HEK293 (cell line): ENCODE results near the gene GCAT.
"Not testable (repeated sequence)": the region's sequence is repeated elsewhere in the genome, so short reads cannot be mapped to it uniquely, and the experiment has no call there.

Experiments
- CTCF ChIA-PET: fragments of 350-600 bp; formaldehyde crosslinking; extraction: SDS; loops from one replicate; lab custom pipeline; 2021; ENCODE audit warnings: antibody characterized with exemption; lab: Yijun Ruan, JAX
- POLR2A ChIA-PET: fragments of 300-600 bp; formaldehyde crosslinking; extraction: SDS; loops from one replicate; lab custom pipeline; 2020; ENCODE audit warnings: antibody characterized with exemption, inconsistent platforms; lab: Yijun Ruan, JAX
- H3K27ac ChIP-seq: fragments of 200-500 bp; sonication (Bioruptor generic); 2 replicates; pipeline ENCODE4 v1.5.1; 2014; ENCODE audit warnings: low read depth, low read length, control low read depth, inconsistent platforms; ENCODE audit errors: extremely low read depth
- H3K36me3 ChIP-seq, 2 experiments: fragments of 200-500 bp in 1 of 2; sonication (Bioruptor generic) in 1 of 2; 1 replicate in 1 of 2; 2 replicates in 1 of 2; pipeline ENCODE4 v1.5.1; 2014 to 2017; ENCODE audit warnings: inconsistent platforms in 2 of 2, low read length in 2 of 2; ENCODE audit not compliant: control insufficient read depth in 2 of 2, insufficient read depth in 1 of 2
- H3K4me1 ChIP-seq: fragments of 200-500 bp; sonication (Bioruptor generic); 2 replicates; pipeline ENCODE4 v1.5.1; 2014; ENCODE audit warnings: mild to moderate bottlenecking, low read length, inconsistent platforms; ENCODE audit not compliant: control insufficient read depth, insufficient read depth
- H3K4me3 ChIP-seq: 2 replicates; pipeline ENCODE4 v1.5.1; 2011; ENCODE audit warnings: low read depth, mild to moderate bottlenecking, control low read depth, low read length, moderate library complexity
- H3K9me3 ChIP-seq: fragments of 200-500 bp; sonication (Bioruptor generic); 2 replicates; pipeline ENCODE4 v1.5.1; 2014; ENCODE audit warnings: low read depth, low read length, inconsistent platforms; ENCODE audit not compliant: control insufficient read depth, insufficient read depth
- EGR2 ChIP-seq: fragments of 450-650 bp; formaldehyde crosslinking; IDR thresholded peaks from 2 replicates; pipeline ENCODE4 v1.5.1; 2016; ENCODE audit warnings: low read depth, missing biosample characterization, missing genetic modification characterization
- GLI2 ChIP-seq: fragments of 450-650 bp; formaldehyde crosslinking; IDR thresholded peaks from 2 replicates; pipeline ENCODE4; 2017; ENCODE audit warnings: missing biosample characterization, missing genetic modification characterization, low read depth, borderline replicate concordance
- MYNN ChIP-seq: fragments of 450-650 bp; formaldehyde crosslinking; IDR thresholded peaks from 2 replicates; pipeline ENCODE4 v1.5.1; 2016; ENCODE audit warnings: missing biosample characterization, missing genetic modification characterization, borderline replicate concordance
- PATZ1 ChIP-seq: fragments of 450-650 bp; formaldehyde crosslinking; IDR thresholded peaks from 2 replicates; pipeline ENCODE4 v1.5.1; 2016; ENCODE audit warnings: missing biosample characterization, missing genetic modification characterization
- PRDM1 ChIP-seq: fragments of 450-650 bp; formaldehyde crosslinking; IDR thresholded peaks from 2 replicates; pipeline ENCODE4; 2016; ENCODE audit warnings: missing biosample characterization, missing genetic modification characterization
- YY1 ChIP-seq: fragments of 450-650 bp; formaldehyde crosslinking; IDR thresholded peaks from 2 replicates; pipeline ENCODE4 v1.5.1; 2018; ENCODE audit warnings: missing biosample characterization, missing genetic modification characterization
- ZBTB44 ChIP-seq: fragments of 450-650 bp; IDR thresholded peaks from 2 replicates; pipeline ENCODE4 v1.5.1; 2018; ENCODE audit warnings: missing biosample characterization, mild to moderate bottlenecking, missing genetic modification characterization
- ZBTB49 ChIP-seq: fragments of 450-650 bp; formaldehyde crosslinking; IDR thresholded peaks from 2 replicates; pipeline ENCODE4 v1.5.1; 2016; ENCODE audit warnings: missing biosample characterization, missing genetic modification characterization, low read depth
- ZNF121 ChIP-seq: fragments of 450-650 bp; formaldehyde crosslinking; IDR thresholded peaks from 2 replicates; pipeline ENCODE4 v1.5.1; 2016; ENCODE audit warnings: missing biosample characterization, missing genetic modification characterization
- ZNF23 ChIP-seq: fragments of 450-650 bp; formaldehyde crosslinking; IDR thresholded peaks from 2 replicates; pipeline ENCODE4 v1.5.1; 2016; ENCODE audit warnings: missing biosample characterization, missing genetic modification characterization, borderline replicate concordance
- ZNF239 ChIP-seq: fragments of 450-650 bp; formaldehyde crosslinking; IDR thresholded peaks from 2 replicates; pipeline ENCODE4 v1.5.1; 2016; ENCODE audit warnings: missing biosample characterization, missing genetic modification characterization
- ZNF248 ChIP-seq: fragments of 450-650 bp; formaldehyde crosslinking; IDR thresholded peaks from 2 replicates; pipeline ENCODE4 v1.5.1; 2017; ENCODE audit warnings: missing biosample characterization, missing genetic modification characterization
- ZNF266 ChIP-seq: fragments of 450-650 bp; formaldehyde crosslinking; IDR thresholded peaks from 2 replicates; pipeline ENCODE4 v1.5.1; 2016; ENCODE audit warnings: missing biosample characterization, missing genetic modification characterization, low read depth
- ZNF311 ChIP-seq: fragments of 450-650 bp; formaldehyde crosslinking; IDR thresholded peaks from 2 replicates; pipeline ENCODE4 v1.5.1; 2017; ENCODE audit warnings: missing biosample characterization, missing genetic modification characterization, borderline replicate concordance
- ZNF366 ChIP-seq: fragments of 450-650 bp; formaldehyde crosslinking; conservative IDR thresholded peaks from 2 replicates; pipeline ENCODE4 v1.5.1; 2016; ENCODE audit warnings: missing biosample characterization, missing genetic modification characterization
- ZNF501 ChIP-seq: fragments of 450-650 bp; formaldehyde crosslinking; IDR thresholded peaks from 2 replicates; pipeline ENCODE4 v1.5.1; 2016; ENCODE audit warnings: missing biosample characterization, missing genetic modification characterization
- ZNF560 ChIP-seq: fragments of 450-650 bp; formaldehyde crosslinking; IDR thresholded peaks from 2 replicates; pipeline ENCODE4 v1.5.1; 2017; ENCODE audit warnings: missing biosample characterization, missing genetic modification characterization, borderline replicate concordance
- ZNF585B ChIP-seq: fragments of 450-650 bp; formaldehyde crosslinking; IDR thresholded peaks from 2 replicates; pipeline ENCODE4 v1.5.1; 2016; ENCODE audit warnings: missing biosample characterization, missing genetic modification characterization
- ZNF600 ChIP-seq: fragments of 450-650 bp; formaldehyde crosslinking; IDR thresholded peaks from 2 replicates; pipeline ENCODE4 v1.5.1; 2016; ENCODE audit warnings: missing biosample characterization, missing genetic modification characterization
- ZNF658 ChIP-seq: fragments of 450-650 bp; formaldehyde crosslinking; IDR thresholded peaks from 2 replicates; pipeline ENCODE4; 2016; ENCODE audit warnings: missing biosample characterization, missing genetic modification characterization
- ZNF670 ChIP-seq: fragments of 450-650 bp; formaldehyde crosslinking; IDR thresholded peaks from 2 replicates; pipeline ENCODE4 v1.5.1; 2016; ENCODE audit warnings: missing biosample characterization, missing genetic modification characterization, low read depth

Gene GCAT

GRCh38 chr22:37794376-37794775 lies 13.4 kb upstream of the GCAT start:
- Histone ChIP-seq H3K36me3 (no peaks in the 10 kb centered on the region), H3K9me3 (no peaks in the 10 kb centered on the region), H3K4me1 (no peaks in the 10 kb centered on the region), H3K4me3 (no peak overlapping the region), H3K27ac (no peak overlapping the region)
- CTCF ChIA-PET, result interaction anchor here (0.7 to 1.9 kb wide), 4 partner anchors 12 to 152 kb away, joined by 3 to 4 read pairs (median 4); no protein-coding TSS in a partner anchor
- TF ChIP-seq YY1 (tag by site-specific recombination) (peak; percentile 31; the same call in 1 of the 2 replicates), PATZ1 (tag by site-specific recombination) (no peak), ZNF670 (tag by site-specific recombination) (no peak), ZNF311 (tag by site-specific recombination) (no peak)
- POLR2A ChIA-PET, result no interaction called here

GRCh38 chr22:37796079-37796478 lies 11.7 kb upstream of the GCAT start:
- Histone ChIP-seq H3K27ac (no peak overlapping the region), H3K4me3 (no peak overlapping the region), H3K9me3 (no peaks in the 10 kb centered on the region), H3K4me1 (no peaks in the 10 kb centered on the region), H3K36me3 (no peaks in the 10 kb centered on the region)
- CTCF ChIA-PET, result interaction anchor here (1.3 kb wide), 1 partner anchor 152 kb away, joined by 4 read pairs; no protein-coding TSS in a partner anchor
- TF ChIP-seq ZNF266 (no peak), ZNF585B (tag by site-specific recombination) (peak; percentile 86)
- POLR2A ChIA-PET, result interaction anchor here (0.7 kb wide), 1 partner anchor 11 kb away, joined by 4 read pairs; the partner anchor contains the start of gene GCAT

GRCh38 chr22:37797259-37797658 lies 10.5 kb upstream of the GCAT start:
- H3K27ac ChIP-seq, H3K9me3 ChIP-seq, H3K36me3 ChIP-seq, POLR2A ChIA-PET, H3K4me3 ChIP-seq, H3K4me1 ChIP-seq: not testable (repeated sequence)
- TF ChIP-seq ZNF121 (tag by site-specific recombination), result peak; percentile 82
- CTCF ChIA-PET, result interaction anchor here (0.6 kb wide), 1 partner anchor 48 kb away, joined by 3 read pairs; no protein-coding TSS in a partner anchor

- ChIA-PET CTCF (interaction anchor here (0.7 kb wide), 1 partner anchor 34 kb away, joined by 3 read pairs; no protein-coding TSS in a partner anchor), POLR2A (no interaction called here)
- Histone ChIP-seq H3K9me3 (no peaks in the 10 kb centered on the region), H3K27ac (no peak overlapping the region), H3K4me3 (no peak overlapping the region), H3K36me3 (no peaks in the 10 kb centered on the region), H3K4me1 (no peaks in the 10 kb centered on the region)
- TF ChIP-seq ZNF600, result 0 out of 2 replicates have a peak, but pooled peaks have one; percentile 31
- no peak for TF ChIP-seq ZNF366 (tag by site-specific recombination)
- TF ChIP-seq EGR2 (tag by site-specific recombination), result no peak
- TF ChIP-seq ZNF658 (tag by site-specific recombination), result no peak
- no peak for TF ChIP-seq ZNF248 (tag by site-specific recombination)
- no peak for TF ChIP-seq ZNF670 (tag by site-specific recombination)
- no peak for TF ChIP-seq YY1 (tag by site-specific recombination)
- TF ChIP-seq ZNF501 (tag by site-specific recombination), result no peak
- TF ChIP-seq GLI2, result no peak
- peak; percentile 86 for TF ChIP-seq PRDM1 (tag by site-specific recombination)
- no peak for TF ChIP-seq ZNF560 (tag by site-specific recombination)
- no peak for TF ChIP-seq ZBTB49 (tag by site-specific recombination)
- TF ChIP-seq MYNN (tag by site-specific recombination), result no peak
- TF ChIP-seq ZBTB44, result no peak
- no peak for TF ChIP-seq ZNF239 (tag by site-specific recombination)
- no peak for TF ChIP-seq ZNF23 (tag by site-specific recombination)
Measured at GRCh38 chr22:37797874-37798500, 9.7 kb upstream of the GCAT start.
